HG03175 (cell line): ENCODE data around the gene ZNF354C.

Experiments used
- ATAC-seq: cut with Tn5 transposase; IDR thresholded peaks from one replicate; pipeline ENCODE4 v1.9.1; 2021; ENCODE audit warnings: mild to moderate bottlenecking, moderate library complexity; ENCODE audit not compliant: unreplicated experiment

The ZNF354C gene

DNA sequence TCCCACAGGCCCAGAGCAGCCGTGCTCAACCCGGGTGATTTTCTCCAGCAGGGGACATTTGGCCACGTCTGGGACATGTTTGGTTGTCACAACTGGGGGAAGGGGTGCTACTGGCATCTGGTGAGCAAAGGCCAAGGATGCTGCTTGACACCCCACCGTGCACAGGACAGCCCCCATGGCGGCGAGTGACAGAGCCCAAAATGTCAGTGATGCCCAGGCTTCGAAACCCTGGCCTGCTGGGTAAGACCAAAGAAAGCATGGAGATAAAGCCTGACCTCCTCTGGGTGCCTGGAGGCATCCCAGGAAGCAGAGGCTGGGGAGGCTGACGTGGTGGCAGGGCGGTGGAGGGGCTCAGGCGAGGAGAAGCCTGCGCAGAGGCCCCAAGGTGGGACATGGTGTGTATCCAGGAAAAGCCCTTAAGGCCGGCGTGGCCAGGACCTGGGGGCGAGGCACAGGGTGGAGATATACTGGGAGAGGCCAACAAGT, 66.4 kb downstream of the ZNF354C start:
- no peak for ATAC-seq

DNA sequence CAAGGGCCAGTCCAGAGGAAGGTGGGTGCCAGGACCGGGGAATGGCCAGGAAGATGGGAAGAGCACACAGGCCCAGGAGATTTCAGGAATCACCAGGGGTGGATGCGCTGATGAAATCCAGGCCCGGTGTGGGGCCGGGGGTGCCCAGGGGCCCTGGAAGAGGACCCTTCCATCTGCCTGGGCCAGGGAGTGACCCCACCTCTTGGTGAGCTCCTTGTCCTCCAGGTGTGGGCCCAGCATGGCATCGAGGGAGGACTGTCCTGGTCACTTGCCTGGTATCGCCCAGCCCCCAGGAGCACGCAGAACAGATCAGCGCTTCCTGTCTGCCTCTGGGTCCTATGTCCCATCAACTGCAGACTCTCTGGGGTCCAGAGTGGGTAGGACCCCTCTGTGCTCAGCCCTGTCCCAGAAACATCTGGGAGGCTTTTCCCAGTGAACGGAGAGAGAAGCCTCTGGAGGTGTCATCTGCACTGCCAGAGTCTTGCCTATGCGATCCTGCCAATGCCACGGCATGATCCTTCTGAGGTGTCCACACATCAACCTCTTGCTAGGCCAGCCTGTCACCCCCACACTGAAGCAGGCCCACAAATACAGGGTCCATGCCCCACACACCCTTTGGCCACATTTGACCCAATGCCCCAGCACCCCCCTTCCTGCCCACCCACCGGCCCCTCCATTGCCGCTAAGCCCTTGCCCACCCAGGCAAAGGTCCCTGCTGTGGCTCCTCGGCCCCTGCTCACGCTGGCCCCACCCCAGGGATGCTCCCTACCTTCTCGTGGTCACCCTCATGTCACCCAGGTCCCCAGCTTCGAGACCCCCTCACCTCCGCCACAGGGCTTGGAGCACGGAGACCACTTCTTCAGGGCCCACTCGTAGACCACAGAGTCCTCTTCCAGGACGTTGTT, 67.2 kb downstream of the ZNF354C start:
- no peak for ATAC-seq

DNA sequence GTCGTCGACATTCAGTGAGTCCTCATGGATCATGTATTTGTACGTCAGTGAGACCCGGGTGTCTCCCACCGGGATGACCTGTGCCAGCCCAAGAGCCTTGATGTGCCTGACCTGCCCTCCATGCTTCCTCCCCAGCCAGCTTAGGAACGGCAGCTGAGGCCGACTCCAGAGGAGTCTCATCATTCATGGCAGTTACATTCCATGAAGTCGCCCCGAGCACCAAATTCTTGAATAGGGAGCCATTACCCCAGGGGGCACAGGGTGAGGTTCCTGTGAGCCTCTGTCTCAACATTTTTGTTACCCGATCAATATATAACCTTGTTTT, 67.8 kb downstream of the ZNF354C start:
- no peak for ATAC-seq

DNA sequence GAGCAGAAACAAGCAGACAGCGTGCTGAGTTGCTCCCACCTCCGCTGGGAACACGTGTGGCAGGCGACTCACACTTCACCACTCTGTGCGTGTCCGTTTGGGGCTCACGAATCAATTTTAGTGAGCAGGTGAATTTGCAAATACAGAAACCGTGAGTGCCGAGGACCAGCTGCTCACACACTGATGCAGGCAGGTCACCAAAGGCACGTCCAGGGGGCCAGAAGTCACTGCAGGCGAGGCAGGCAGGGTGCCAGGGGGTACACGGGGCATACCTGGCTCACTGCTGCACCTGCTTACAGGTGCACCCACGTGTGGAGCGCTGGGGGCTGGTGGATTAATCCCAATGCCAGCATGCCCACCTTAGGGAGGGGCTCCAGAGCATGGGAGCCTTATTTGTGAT, 68.8 kb downstream of the ZNF354C start:
- no peak for ATAC-seq

DNA sequence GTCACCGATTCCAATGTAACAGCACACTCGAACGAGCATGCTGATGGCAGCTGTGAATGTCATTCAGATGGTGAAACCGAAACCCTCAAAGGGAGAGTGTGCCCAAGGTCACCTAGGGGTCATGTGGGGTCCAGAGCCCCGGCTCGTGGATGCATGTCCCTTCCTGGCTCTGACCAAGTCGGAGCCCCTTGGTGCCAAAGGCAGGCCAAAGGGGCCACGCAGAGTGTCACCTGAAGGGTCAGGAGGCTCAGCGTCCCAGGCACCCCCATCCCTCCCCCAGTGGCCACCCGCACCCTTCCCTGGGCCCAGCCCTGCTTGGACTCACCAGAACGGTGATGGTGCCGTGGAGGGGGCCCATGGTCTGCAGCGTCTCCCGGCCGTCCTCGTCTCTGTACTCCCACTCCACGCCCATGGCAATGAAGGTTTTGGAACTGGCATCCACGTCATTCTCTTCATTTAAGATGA, 69.5 kb downstream of the ZNF354C start:
- no peak for ATAC-seq

DNA sequence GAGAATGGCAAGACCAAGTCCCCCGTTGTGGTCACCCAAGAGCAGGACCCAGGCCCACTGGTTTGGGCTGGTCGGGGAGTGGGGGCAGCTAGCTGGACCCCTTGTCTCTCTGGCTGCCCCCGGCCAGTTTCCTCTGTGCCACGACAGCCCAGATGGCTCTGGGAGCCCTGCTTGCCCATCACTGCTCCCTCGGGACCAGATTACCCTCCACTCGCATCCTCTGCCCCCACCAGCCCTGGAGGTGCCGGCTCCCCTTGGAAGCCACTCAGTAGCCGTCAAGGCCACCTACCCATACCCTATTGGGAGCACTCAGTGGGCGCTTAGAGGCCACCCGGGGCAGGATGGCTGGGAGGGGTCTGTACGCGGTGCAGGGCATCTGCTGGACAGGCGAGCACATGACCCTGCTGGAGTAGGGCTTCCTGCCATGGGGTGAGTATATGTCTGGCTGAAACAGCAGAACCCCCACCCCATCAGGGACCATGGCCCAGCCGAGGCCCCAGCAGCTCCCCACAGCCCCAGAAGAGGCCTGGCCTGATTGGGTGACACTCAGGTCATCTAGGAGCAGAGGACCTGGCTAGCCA, 70.0 kb downstream of the ZNF354C start:
- no peak for ATAC-seq

DNA sequence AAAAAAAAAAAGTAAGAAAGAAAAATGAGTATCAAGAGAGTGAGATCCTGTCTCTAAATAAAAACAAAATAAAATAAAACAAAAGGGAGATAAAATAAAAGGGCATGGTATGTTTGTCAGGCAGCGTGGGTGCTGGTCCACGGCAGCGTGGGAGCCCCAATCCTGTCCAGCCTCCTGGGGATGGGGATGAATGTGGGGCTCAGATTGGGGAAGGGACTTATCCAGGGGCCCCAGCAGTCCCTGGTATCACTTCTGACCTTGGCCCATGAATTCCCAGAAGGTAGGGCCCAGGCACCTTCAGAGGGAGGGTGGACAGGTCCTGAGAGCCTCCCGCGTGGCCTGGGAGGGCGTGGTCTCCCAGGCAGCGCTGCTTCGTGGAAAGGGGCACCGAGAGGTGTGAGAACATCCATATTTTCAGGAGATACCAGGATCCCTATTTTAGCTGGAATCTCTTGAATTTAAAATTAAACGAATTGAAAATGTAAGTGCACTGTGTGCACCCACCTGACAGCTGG, 71.2 kb downstream of the ZNF354C start:
- no peak for ATAC-seq

DNA sequence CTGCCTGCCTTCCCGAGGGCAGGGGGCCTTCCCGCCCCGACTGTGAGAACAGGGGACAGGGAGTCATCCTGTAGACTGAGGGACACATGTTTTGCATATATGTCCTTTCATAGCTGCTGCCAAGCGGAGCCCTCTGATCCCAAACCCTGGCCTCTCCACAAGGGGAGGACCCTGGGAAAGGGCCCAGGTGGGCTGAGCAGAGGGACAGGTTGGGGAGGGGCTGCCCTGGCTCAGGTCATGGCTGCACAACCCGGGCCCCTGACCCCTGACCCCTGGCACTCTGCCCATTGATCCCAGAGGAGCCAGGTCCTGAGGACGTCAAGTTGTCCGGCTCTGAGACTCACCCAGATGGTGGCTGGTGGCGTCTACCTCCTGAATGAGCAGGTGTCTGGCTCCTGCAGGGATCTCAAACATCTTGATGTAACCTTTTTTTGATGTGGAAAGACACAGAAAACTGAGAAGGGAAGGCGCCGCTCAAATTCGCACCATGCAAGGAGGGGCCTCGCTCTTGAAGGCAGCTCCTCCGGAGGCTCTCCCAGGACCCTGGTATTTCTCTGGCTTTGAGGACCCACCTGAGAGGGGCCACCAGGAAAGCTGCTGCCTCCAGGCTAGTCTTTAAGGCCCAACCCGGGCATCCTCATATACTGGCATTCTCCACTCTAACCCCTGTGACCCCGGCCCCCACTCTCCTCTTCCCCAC, 71.9 kb downstream of the ZNF354C start:
- ATAC-seq = no peak

DNA sequence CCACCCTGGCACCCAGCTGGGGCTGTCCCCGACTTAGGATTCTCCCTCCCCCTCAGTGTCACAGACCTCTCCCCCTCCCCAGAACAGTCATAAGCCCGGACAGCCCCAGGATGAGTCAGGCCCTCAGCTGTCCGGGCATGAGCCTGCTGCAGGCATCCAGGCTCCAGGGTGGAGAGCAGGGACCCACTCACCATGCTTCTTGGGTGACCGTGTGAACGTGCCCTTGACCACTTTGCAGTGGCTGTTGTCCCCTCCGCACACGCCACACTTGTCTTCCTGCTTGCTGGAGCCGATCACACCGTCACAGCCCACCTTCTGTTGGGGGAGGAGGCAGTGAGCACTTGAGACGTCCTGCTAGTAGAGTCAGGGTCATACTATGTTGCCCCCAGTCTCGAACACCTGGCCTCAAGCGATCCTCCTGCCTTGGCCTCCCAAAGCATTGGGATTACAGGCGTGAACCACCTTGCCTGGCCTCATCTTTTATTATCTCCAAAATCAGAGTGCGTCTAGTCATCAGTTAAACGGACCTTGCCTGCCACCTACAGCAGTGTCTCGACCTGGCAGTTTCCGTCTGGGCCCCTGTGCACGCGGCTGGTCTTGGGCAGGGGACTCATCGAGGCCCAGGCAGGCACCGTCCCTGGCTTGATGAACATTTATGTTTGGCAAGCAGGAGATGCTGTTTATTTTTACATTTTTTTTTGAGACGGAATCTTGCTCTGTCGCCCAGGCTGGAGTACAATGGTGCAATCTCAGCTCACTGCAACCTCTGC, 72.6 kb downstream of the ZNF354C start:
- no peak for ATAC-seq
